CD4-positive, alpha-beta T cell treated with Interleukin-10 for 1 hour (primary cell): ENCODE measurements around the gene ENO2.

Experiments
- DNase-seq: peaks from one replicate; pipeline ENCODE4 v3.0.0-alpha.2; 2020

The ENO2 gene

GRCh38 chr12:6935371-6936193, 21.2 kb downstream of the ENO2 start:
- DNase-seq: no peak

- no peak for DNase-seq
Measured at GRCh38 chr12:6936194-6936635, 21.8 kb downstream of the ENO2 start.

DNA sequence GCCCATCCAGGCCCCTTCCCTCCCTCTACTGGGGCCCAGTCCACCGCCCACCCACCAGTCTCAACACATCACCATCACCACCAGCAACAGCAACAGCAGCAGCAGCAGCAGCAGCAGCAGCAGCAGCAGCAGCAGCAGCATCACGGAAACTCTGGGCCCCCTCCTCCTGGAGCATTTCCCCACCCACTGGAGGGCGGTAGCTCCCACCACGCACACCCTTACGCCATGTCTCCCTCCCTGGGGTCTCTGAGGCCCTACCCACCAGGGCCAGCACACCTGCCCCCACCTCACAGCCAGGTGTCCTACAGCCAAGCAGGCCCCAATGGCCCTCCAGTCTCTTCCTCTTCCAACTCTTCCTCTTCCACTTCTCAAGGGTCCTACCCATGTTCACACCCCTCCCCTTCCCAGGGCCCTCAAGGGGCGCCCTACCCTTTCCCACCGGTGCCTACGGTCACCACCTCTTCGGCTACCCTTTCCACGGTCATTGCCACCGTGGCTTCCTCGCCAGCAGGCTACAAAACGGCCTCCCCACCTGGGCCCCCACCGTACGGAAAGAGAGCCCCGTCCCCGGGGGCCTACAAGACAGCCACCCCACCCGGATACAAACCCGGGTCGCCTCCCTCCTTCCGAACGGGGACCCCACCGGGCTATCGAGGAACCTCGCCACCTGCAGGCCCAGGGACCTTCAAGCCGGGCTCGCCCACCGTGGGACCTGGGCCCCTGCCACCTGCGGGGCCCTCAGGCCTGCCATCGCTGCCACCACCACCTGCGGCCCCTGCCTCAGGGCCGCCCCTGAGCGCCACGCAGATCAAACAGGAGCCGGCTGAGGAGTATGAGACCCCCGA, 22.5 kb downstream of the ENO2 start:
- peak; percentile 53 for DNase-seq

DNA sequence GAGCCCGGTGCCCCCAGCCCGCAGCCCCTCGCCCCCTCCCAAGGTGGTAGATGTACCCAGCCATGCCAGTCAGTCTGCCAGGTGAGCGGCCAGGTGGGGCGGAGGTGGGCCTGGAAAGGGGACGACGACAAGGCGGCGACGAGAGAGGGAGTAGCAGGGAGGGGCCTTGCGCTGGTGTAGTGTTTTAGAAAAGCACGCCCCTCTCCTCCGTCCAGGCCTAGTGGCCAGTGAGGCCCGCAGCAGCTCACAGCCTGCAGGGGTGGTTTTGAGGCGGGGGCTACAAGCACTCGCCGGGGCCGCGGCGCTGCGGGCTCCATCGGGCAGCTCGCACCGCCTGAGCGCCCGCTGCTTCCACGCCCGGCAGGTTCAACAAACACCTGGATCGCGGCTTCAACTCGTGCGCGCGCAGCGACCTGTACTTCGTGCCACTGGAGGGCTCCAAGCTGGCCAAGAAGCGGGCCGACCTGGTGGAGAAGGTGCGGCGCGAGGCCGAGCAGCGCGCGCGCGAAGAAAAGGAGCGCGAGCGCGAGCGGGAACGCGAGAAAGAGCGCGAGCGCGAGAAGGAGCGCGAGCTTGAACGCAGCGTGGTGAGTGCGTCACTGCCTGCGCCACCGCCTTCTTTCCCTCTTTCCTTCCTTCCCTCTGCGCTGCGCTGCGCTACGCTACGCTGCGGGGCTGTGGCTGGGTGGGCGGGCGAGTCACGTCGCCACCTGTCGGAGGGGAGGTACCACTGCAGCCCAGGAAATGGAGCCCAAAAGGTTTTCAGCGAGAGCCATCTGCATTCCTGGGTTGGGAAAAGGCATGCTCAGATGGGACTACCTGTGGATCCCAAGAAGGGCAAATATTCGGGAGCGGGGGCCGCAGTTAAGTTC, 23.3 kb downstream of the ENO2 start:
- DNase-seq: peak; percentile 95

GRCh38 chr12:6938353-6939190, 24.2 kb downstream of the ENO2 start:
- DNase-seq: no peak

GRCh38 chr12:6939191-6939540, 24.8 kb downstream of the ENO2 start:
- no peak for DNase-seq

- DNase-seq: no peak
Measured at GRCh38 chr12:6941267-6941666, 26.9 kb downstream of the ENO2 start.

GRCh38 chr12:6941782-6942181, 27.4 kb downstream of the ENO2 start:
- no peak for DNase-seq

DNA sequence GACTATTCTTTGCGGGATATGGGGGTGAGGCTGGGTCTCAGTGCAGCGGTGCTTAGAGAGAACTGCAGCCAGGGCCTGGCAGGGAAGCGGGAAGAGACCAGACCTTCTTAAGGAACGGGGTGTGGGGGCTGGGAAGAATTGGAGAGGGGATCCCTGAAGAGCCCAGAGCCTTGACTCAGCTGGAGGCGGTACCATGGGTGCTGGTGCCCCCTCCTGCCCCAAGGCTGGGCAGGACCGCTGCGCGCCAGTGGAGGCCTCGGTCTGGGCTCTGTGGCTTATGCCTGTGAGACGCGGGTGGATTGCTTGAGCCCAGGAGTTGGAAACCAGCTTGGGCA, 27.9 kb downstream of the ENO2 start:
- no peak for DNase-seq

DNA sequence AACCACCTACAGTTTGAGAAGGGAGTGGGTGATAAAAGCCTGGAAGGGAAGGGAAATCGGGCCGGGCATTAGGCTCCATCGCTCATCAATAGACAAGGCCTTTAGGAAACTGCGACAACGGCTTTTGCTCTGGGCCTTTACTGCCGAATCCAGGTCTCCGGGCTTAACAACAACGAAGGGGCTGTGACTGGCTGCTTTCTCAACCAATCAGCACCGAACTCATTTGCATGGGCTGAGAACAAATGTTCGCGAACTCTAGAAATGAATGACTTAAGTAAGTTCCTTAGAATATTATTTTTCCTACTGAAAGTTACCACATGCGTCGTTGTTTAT, 29.0 kb downstream of the ENO2 start:
- DNase-seq: peak; percentile 92

DNA sequence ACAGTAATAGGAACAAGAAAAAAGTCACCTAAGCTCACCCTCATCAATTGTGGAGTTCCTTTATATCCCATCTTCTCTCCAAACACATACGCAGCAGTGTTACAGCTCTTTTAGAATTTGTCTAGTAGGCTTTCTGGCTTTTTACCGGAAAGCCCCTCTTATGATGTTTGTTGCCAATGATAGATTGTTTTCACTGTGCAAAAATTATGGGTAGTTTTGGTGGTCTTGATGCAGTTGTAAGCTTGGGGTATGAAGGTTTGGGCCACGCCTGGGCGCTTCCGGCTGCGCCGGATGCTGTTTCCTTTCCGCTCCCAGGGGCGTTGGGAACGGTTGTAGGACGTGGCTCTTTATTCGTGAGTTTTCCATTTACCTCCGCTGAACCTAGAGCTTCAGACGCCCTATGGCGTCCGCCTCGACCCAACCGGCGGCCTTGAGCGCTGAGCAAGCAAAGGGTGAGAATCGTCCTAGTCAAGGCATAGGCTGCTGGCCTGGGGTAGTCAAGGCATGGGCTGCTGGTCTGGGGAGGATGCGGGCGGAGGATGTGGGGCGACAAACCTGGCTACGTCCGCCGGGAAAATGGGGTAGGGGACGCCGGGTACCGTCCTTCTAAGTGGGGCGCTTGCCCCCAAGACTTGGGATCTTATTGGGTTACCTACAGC, 29.5 kb downstream of the ENO2 start, which contains the start of the genes C12orf57 and RNU7-1:
Gene C12orf57, plus strand, starts transcription at position 301 of the 659 bp plus-strand sequence. Its CDS starts 100 bp downstream, at position 401.
Gene RNU7-1, plus strand, starts transcription at position 95 of the 659 bp plus-strand sequence.
- peak; percentile 89 for DNase-seq

- DNase-seq: peak; percentile 90
Measured at GRCh38 chr12:6944381-6945186, 30.2 kb downstream of the ENO2 start.

GRCh38 chr12:6945613-6946012, 31.2 kb downstream of the ENO2 start:
- no peak for DNase-seq

- peak; percentile 78 for DNase-seq
Measured at GRCh38 chr12:6946033-6946919, 31.9 kb downstream of the ENO2 start.

DNA sequence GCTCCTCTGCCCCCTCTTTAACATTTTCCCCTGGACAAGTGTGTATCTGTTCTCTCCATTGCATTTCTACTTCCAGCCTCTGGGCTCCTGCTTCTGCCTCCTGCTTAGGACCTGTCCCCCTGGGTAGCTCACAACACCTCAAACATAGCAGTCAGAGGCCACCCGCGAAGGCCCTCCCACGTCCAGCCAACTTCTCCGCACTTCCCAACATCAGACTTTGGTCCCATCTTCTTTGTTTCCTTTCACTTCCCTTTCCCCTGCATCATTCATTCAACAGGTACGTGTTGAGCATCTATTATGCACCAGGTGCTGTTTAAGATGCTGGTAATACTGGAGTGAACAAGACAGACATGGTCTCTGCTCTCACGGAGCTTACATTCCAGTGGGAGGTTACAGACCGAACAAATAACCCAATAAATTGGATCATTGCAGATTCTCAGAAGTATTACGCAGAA, 32.6 kb downstream of the ENO2 start:
- DNase-seq: no peak

DNA sequence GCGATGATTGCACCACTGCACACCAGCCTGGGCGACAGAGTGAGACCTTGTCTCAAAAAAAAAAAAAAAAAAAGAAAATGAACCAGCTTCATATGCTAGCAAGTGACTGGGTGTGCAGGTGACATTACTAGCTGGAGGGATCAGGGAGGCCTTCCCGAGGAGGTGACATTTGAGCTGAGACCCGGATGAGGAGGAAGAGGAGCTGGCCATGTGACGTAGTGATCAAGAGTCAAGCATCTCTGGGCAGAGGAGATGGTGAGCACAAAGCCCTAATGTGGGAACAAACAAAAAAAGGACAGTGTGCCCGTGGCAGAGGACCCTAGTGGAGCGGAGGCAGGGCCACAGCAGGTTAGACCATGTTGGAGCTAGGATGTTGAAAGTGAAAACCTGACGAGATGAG, 33.2 kb downstream of the ENO2 start:
- no peak for DNase-seq

GRCh38 chr12:6948873-6949594, 34.7 kb downstream of the ENO2 start:
- peak; percentile 62 for DNase-seq

DNA sequence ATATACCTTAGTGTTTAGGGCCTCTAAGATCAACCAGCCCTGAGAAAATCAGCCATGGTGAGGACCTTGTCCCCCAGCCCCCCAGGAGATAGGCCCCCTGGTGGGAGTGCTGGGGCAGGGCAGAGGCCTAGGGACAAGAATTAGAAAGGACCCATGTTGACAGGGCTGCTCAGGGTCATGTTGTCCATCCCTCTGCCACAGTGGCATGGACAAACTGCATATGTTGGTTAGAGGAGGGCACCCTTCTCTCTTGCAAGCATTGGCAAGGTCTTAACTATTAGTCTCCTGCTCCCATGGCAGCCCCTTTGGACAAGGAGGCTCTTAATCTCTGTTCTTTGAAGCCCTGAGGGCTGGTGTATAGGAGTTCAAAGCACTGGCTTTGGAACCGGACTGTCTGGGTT, 36.0 kb downstream of the ENO2 start:
- DNase-seq: peak; percentile 61
